ENCODE measurements around the gene TRNP1. TPM values are rescaled to one million over a fixed set of nuclear protein-coding genes. Genes with fewer than 3 reads are reported as not detected.

Gene TRNP1
- total RNA-seq, 1 donor: 27.6 TPM

DNA sequence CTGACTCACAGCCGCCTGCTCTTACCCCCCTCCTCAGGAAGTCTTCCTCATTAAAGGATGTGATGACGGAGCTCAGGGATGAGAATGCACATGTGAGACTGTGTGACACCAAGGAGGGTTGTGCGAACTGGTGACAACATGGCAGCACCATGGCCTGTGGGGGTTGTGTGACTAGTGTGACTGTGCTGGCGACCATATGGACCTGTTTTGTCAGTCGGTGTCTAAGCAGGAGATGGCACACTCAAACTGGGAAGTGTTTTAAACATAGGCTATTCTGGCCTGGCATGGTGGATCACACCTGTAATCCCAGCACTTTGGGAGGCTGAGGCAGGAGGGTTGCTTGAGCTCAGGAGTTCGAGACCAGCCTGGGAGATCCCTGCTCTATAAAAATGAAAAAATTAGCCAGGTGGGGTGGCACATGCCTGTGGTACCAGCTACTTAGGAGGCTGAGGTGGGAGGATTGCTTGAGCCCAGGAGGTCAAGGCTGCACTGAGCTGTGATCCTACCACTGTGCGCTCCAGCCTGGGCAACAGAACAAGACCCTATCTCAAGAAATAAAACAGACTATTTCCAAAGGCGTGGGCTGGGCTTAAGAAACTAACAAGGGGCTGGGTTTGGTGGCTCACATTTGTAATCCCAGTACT is 7.4 kb downstream of the TRNP1 start:
- peak; percentile 64 for DNase-seq (ENCODE audit: low read depth)
- TF ChIP-seq, protein P1, sequence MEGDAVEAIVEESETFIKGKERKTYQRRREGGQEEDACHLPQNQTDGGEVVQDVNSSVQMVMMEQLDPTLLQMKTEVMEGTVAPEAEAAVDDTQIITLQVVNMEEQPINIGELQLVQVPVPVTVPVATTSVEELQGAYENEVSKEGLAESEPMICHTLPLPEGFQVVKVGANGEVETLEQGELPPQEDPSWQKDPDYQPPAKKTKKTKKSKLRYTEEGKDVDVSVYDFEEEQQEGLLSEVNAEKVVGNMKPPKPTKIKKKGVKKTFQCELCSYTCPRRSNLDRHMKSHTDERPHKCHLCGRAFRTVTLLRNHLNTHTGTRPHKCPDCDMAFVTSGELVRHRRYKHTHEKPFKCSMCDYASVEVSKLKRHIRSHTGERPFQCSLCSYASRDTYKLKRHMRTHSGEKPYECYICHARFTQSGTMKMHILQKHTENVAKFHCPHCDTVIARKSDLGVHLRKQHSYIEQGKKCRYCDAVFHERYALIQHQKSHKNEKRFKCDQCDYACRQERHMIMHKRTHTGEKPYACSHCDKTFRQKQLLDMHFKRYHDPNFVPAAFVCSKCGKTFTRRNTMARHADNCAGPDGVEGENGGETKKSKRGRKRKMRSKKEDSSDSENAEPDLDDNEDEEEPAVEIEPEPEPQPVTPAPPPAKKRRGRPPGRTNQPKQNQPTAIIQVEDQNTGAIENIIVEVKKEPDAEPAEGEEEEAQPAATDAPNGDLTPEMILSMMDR (IDR thresholded peaks at IDR 0.05; ENCODE audit: insufficient read depth, low read depth, low read length): no peak
- no peak overlapping the region for H3K4me3 ChIP-seq (ENCODE audit: low read depth, low read length)

DNA sequence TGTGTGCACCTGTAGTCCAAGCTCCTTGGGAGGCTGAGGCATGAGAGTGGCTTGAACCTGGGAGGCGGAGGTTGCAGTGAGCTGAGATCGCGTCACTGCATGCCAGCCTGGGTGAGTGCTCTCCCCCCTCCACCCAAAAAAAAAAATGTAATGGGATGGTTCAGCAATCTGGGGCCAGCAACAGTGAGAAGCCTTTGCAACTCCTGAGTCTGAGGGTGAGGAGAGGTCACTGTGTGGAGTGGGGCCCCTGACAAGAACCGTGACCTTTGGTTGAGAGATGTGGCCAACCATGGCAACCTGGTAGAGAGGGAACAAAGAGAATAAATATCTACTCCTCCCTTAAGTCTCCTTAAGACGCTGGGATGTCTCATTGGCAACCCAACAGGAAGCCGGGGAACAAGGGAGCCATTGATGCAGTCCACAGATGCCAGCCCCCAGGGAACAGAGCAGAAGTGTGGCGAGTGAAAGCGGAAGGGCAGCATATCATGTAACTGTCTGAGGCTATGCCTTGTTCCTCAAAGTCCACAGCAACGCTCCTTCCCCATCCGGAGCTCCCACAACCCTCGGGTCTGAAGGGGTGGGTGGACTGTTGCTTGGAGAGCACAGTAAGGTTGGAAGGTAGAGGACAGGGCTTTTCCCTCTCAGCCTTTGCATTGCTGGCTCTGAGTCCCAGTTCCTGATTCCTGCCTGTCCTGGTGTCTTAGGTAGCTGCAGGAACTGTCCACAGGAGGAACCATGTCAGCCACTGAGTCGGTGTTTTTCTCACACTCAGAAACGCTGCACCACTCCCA is 8.3 kb downstream of the TRNP1 start:
- TF ChIP-seq, protein P1 (IDR thresholded peaks at IDR 0.05; ENCODE audit: insufficient read depth, low read depth, low read length): no peak
- H3K4me3 ChIP-seq (ENCODE audit: low read depth, low read length): no peak overlapping the region
- DNase-seq (ENCODE audit: low read depth): no peak

DNA sequence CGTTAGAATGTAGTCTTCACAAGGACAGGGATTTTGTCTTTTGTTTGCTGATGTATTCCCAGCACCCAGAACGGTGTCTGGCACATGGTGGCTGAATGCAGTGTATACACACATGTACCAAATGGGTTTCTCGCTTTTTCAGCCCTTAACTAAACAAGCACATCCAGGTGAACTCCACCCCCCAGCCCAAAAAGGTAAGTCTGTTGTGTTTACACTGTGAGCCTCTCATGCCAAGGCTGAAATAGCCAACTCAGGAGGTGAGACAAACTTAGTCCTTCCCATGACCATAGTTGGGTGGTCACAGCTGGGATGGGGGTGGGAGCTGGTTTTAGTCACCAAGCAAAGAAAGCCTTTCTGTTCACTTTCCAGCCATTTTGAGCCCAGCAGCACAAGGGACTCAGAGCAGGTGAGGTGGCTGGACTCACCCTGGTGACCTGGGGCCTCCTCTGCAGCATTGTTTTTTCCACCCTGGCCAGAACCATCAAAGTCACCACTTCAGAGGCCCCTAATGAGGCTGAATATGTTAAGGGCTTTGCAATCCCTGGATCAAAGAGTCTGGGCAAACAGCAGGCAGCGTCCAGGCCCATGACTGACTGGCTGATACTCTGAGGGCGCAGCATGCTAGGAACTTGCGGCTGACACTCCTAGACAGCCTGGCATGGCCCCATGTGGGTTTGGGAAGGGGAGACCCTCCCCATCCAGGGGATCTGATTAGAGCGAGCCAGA is 10.4 kb downstream of the TRNP1 start:
- H3K4me3 ChIP-seq (ENCODE audit: low read depth, low read length): no peak overlapping the region
- no peak for DNase-seq (ENCODE audit: low read depth)
- TF ChIP-seq, protein P1 (IDR thresholded peaks at IDR 0.05; ENCODE audit: insufficient read depth, low read depth, low read length): no peak

DNA sequence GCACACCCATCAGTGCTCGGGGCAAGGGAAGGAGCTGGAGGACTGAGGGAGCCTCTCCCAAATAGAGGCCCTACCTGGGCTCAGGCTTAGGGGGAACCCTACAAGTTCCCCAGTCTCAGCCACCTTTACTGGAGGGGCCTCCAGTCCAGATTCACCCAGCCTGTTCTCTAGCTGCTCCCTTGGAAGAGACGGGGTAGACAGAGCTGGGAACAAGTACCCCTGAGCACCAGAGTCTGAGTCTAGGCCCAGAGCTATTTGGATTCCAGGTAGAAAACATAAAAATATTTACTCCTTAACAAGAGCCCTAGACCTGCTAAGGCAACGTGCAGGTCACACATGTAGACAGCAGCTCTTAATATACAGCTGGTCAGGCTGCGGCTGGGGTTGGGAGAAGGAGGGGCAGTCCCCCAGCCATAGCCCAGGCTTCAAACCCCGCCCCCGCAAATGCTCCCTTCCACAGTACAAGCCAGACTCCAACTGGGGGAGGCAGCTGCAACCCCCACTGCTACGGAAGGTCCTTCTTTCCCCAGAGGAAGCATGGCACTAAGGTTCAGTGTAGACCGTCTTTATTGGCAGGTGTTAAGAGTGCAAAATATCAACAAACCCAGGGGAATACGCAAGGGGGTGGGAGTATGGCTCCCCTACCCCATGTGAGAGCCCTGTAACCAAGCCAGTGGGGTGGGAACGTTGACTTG is 11.1 kb downstream of the TRNP1 start:
- TF ChIP-seq, protein P1 (IDR thresholded peaks at IDR 0.05; ENCODE audit: insufficient read depth, low read depth, low read length): no peak
- H3K4me3 ChIP-seq (ENCODE audit: low read depth, low read length): no peak overlapping the region
- DNase-seq (ENCODE audit: low read depth): peak; percentile 64

DNA sequence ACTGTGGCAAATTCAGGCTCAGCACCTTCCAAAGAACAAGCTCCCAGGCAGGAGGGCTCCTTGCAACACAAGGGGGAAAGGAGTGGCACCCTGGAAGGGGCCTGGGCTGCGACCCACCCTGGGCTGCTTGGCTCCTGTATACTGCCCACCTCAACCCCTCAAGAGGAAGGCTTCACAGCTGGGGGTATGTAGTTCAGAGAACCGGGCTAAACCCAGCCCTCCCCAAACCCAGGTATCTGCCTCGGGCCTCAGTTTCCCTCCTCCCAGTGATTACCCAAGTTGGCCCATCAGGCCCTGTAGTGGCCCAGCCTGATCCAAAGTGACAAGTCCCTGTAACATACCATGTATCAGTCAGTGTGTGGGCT is 11.7 kb downstream of the TRNP1 start:
- TF ChIP-seq, protein P1 (IDR thresholded peaks at IDR 0.05; ENCODE audit: insufficient read depth, low read depth, low read length): no peak
- H3K4me3 ChIP-seq (ENCODE audit: low read depth, low read length): no peak overlapping the region
- no peak for DNase-seq (ENCODE audit: low read depth)

DNA sequence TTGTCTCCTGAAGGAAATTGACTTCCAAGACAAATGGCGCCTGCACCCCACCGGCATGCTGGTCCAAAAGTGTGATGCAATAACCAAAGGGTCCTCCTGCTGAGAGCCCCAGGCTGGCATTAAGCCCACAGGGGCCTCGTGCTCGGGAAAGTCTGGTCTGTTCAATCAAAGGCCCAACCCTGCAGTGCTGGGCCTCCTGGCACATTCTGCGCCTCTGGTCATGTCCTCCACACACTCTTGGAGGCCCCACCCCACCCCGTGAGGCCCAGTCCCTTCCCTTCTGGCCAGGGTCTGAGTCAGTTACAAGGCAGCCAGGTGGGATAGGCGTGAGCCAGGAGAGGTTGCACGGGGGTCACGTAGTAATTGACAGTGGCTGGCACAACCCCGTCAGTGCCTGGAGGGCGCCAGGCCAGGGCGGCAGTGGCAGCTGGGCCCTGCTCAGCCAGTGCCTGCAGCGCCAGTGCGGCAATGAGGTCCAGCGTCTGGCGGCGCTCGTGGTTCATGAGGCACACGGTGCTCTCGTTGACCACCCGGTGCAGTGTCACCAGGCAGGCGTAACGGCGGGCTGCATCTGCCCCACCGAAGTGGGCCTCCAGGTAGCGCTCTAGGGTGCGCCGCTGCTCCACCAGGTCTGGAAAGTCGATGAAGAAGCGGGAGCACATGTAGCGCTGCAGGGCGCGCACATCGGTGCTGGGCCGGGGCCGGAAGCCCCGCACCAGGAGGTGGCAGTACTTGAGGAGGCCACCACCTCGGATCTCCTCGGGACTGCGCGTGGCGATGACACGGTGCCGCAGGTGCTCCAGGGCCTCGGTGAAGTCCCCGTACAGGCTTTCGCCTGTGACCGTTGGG is 12.4 kb downstream of the TRNP1 start:
- no peak for DNase-seq (ENCODE audit: low read depth)
- TF ChIP-seq, protein P1 (IDR thresholded peaks at IDR 0.05; ENCODE audit: insufficient read depth, low read depth, low read length): no peak
- no peak overlapping the region for H3K4me3 ChIP-seq (ENCODE audit: low read depth, low read length)
